ENCODE data around the gene PDE1C. TPM values are rescaled to one million over a fixed set of nuclear protein-coding genes. Genes with fewer than 3 reads are reported as not detected.

Gene PDE1C
- polyA plus RNA-seq, 1 of the 3 experiments (the other 2 are of a cell fraction) = 4.6 TPM

GRCh38 chr7:31938650-31939049, 131.6 kb downstream of the PDE1C start:
- CTCF ChIA-PET = no interaction called here
- H3K4me2 ChIP-seq = no peak overlapping the region
- no peak for DNase-seq

GRCh38 chr7:31937982-31938381, 132.2 kb downstream of the PDE1C start:
- H3K36me3 ChIP-seq (replicated peaks in 1 of 2; ENCODE audit: control insufficient read depth in 1 of 2, insufficient read depth in 2 of 2, low read length in 1 of 2) = no peaks in the 10 kb centered on the region
- no peaks in the 10 kb centered on the region for H3K27me3 ChIP-seq (ENCODE audit: insufficient read depth)
- CTCF ChIA-PET = no interaction called here
- DNase-seq = no peak
- H3K4me2 ChIP-seq = no peak overlapping the region
- H3K27ac ChIP-seq (ENCODE audit: low read depth in 2 of 2, low read length in 1 of 2) = peak overlapping the region in 1 of 2 experiments; percentile 15; a peak in 1 of 4 replicates
- no peak overlapping the region for H3K9ac ChIP-seq
- H3F3A ChIP-seq (replicated peaks; ENCODE audit: insufficient read depth) = peaks cover 6% of the 10 kb centered on the region
- no peaks in the 10 kb centered on the region for H3K79me2 ChIP-seq (ENCODE audit: insufficient read depth)
- no peaks in the 10 kb centered on the region for H4K20me1 ChIP-seq (ENCODE audit: insufficient read depth)
- no peaks in the 10 kb centered on the region for H3K9me3 ChIP-seq
- H2AFZ ChIP-seq (ENCODE audit: low read depth) = no peak overlapping the region; the same call in 1 of the 2 replicates
- H3K9me2 ChIP-seq = no peaks in the 10 kb centered on the region
- no peak overlapping the region for H3K4me3 ChIP-seq (ENCODE audit: low read depth in 2 of 2, low read length in 1 of 2)
- POLR2A ChIA-PET = no interaction called here
- H3K4me1 ChIP-seq (ENCODE audit: control insufficient read depth in 1 of 2, insufficient read depth in 2 of 2, low read depth in 1 of 2, low read length in 1 of 2) = peaks cover 0 to 5% of the 10 kb centered on the region in 2 experiments; a peak in 2 of 4 replicates
- no peak for TF ChIP-seq RXRA (IDR thresholded peaks at IDR 0.05; ENCODE audit: borderline replicate concordance, low read depth)
- no peak for TF ChIP-seq IRF3 (IDR thresholded peaks at IDR 0.05; ENCODE audit: low read depth, low read length)
- no peak for TF ChIP-seq TCF12 (IDR thresholded peaks at IDR 0.05)
- no peak for TF ChIP-seq NRF1 (IDR thresholded peaks at IDR 0.05; ENCODE audit: low read depth, low read length)
- no peak for TF ChIP-seq FOXM1 (IDR thresholded peaks at IDR 0.05; ENCODE audit: low read depth)
- TF ChIP-seq MEF2A (IDR thresholded peaks at IDR 0.05; ENCODE audit: borderline replicate concordance, low read depth) = no peak
- no peak for TF ChIP-seq ELF1 (IDR thresholded peaks at IDR 0.05)
- TF ChIP-seq, protein P1, sequence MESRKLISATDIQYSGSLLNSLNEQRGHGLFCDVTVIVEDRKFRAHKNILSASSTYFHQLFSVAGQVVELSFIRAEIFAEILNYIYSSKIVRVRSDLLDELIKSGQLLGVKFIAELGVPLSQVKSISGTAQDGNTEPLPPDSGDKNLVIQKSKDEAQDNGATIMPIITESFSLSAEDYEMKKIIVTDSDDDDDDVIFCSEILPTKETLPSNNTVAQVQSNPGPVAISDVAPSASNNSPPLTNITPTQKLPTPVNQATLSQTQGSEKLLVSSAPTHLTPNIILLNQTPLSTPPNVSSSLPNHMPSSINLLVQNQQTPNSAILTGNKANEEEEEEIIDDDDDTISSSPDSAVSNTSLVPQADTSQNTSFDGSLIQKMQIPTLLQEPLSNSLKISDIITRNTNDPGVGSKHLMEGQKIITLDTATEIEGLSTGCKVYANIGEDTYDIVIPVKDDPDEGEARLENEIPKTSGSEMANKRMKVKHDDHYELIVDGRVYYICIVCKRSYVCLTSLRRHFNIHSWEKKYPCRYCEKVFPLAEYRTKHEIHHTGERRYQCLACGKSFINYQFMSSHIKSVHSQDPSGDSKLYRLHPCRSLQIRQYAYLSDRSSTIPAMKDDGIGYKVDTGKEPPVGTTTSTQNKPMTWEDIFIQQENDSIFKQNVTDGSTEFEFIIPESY (IDR thresholded peaks at IDR 0.05; ENCODE audit: borderline replicate concordance, low read depth) = no peak
- TF ChIP-seq TAF1 (IDR thresholded peaks at IDR 0.05; ENCODE audit: borderline replicate concordance, low read depth, low read length) = no peak
- TF ChIP-seq RFX5 (IDR thresholded peaks at IDR 0.05; ENCODE audit: low read length) = no peak
- no peak for TF ChIP-seq SMC3 (IDR thresholded peaks at IDR 0.05; ENCODE audit: low read depth, low read length)
- no peak for TF ChIP-seq PBX3 (IDR thresholded peaks at IDR 0.05)

More at GRCh38 chr7:31938650-31939049, 131.6 kb downstream of the PDE1C start:
- Histone ChIP-seq H3K9ac (no peak overlapping the region), H4K20me1 (ENCODE audit: insufficient read depth) (no peaks in the 10 kb centered on the region), H3K36me3 (replicated peaks in 1 of 2; ENCODE audit: control insufficient read depth in 1 of 2, insufficient read depth in 2 of 2, low read length in 1 of 2) (no peaks in the 10 kb centered on the region), H3K4me1 (ENCODE audit: control insufficient read depth in 1 of 2, insufficient read depth in 2 of 2, low read depth in 1 of 2, low read length in 1 of 2) (peaks cover 0 to 4% of the 10 kb centered on the region in 2 experiments; a peak in 2 of 4 replicates), H3K79me2 (ENCODE audit: insufficient read depth) (no peaks in the 10 kb centered on the region), H2AFZ (ENCODE audit: low read depth) (no peak overlapping the region; the same call in 1 of the 2 replicates), H3K9me3 (no peaks in the 10 kb centered on the region), H3K27me3 (ENCODE audit: insufficient read depth) (no peaks in the 10 kb centered on the region), H3K27ac (ENCODE audit: low read depth in 2 of 2, low read length in 1 of 2) (0 out of 4 replicates have a peak overlapping the region, but pooled peaks of 1 of the 2 experiments have one; percentile 0), H3K9me2 (no peaks in the 10 kb centered on the region), H3K4me3 (ENCODE audit: low read depth in 2 of 2, low read length in 1 of 2) (no peak overlapping the region), H3F3A (replicated peaks; ENCODE audit: insufficient read depth) (peaks cover 6% of the 10 kb centered on the region)
- POLR2A ChIA-PET = no interaction called here
- TF ChIP-seq PBX3 (IDR thresholded peaks at IDR 0.05) (0 out of 2 replicates have a peak, but pooled peaks have one; percentile 25), RXRA (IDR thresholded peaks at IDR 0.05; ENCODE audit: borderline replicate concordance, low read depth) (no peak), RAD21 (IDR thresholded peaks at IDR 0.05; ENCODE audit: low read length) (no peak; the same call in 1 of the 2 replicates), FOSL2 (IDR thresholded peaks at IDR 0.05; ENCODE audit: borderline replicate concordance, low read depth) (peak; percentile 58; the same call in 1 of the 2 replicates), EZH2phosphoT487 (IDR thresholded peaks at IDR 0.05; ENCODE audit: borderline replicate concordance, low read depth) (no peak), SIN3A (IDR thresholded peaks at IDR 0.05; ENCODE audit: borderline replicate concordance, low read depth, low read length) (no peak), GATA2 (CRISPR knock-in tag; IDR thresholded peaks at IDR 0.05) (no peak), MEF2A (IDR thresholded peaks at IDR 0.05; ENCODE audit: borderline replicate concordance, low read depth) (no peak), TCF12 (IDR thresholded peaks at IDR 0.05) (0 out of 2 replicates have a peak, but pooled peaks have one; percentile 12), JUND (IDR thresholded peaks at IDR 0.05) (peak; percentile 47)
- TF ChIP-seq, protein P2, sequence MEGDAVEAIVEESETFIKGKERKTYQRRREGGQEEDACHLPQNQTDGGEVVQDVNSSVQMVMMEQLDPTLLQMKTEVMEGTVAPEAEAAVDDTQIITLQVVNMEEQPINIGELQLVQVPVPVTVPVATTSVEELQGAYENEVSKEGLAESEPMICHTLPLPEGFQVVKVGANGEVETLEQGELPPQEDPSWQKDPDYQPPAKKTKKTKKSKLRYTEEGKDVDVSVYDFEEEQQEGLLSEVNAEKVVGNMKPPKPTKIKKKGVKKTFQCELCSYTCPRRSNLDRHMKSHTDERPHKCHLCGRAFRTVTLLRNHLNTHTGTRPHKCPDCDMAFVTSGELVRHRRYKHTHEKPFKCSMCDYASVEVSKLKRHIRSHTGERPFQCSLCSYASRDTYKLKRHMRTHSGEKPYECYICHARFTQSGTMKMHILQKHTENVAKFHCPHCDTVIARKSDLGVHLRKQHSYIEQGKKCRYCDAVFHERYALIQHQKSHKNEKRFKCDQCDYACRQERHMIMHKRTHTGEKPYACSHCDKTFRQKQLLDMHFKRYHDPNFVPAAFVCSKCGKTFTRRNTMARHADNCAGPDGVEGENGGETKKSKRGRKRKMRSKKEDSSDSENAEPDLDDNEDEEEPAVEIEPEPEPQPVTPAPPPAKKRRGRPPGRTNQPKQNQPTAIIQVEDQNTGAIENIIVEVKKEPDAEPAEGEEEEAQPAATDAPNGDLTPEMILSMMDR (IDR thresholded peaks at IDR 0.05) = peak; percentile 53

Measured in SK-N-SH (cell line).